HG02623 (cell line): ENCODE data around the gene AKR7A3.
"Not testable (repeated sequence)": the region's sequence is repeated elsewhere in the genome, so short reads cannot be mapped to it uniquely, and the experiment has no call there.

Source experiments
- ATAC-seq: cut with Tn5 transposase; IDR thresholded peaks from one replicate; pipeline ENCODE4 v1.9.1; 2021; ENCODE audit warnings: moderate library complexity; ENCODE audit not compliant: unreplicated experiment

The AKR7A3 gene

GRCh38 chr1:19321071-19321470 is 32.5 kb upstream of the AKR7A3 start:
- ATAC-seq = no peak

- ATAC-seq = no peak
Measured at GRCh38 chr1:19319196-19319595, 30.6 kb upstream of the AKR7A3 start.

- no peak for ATAC-seq
Measured at GRCh38 chr1:19317126-19317910, 28.7 kb upstream of the AKR7A3 start.

GRCh38 chr1:19315378-19316198 is 27.0 kb upstream of the AKR7A3 start:
- ATAC-seq = no peak

DNA sequence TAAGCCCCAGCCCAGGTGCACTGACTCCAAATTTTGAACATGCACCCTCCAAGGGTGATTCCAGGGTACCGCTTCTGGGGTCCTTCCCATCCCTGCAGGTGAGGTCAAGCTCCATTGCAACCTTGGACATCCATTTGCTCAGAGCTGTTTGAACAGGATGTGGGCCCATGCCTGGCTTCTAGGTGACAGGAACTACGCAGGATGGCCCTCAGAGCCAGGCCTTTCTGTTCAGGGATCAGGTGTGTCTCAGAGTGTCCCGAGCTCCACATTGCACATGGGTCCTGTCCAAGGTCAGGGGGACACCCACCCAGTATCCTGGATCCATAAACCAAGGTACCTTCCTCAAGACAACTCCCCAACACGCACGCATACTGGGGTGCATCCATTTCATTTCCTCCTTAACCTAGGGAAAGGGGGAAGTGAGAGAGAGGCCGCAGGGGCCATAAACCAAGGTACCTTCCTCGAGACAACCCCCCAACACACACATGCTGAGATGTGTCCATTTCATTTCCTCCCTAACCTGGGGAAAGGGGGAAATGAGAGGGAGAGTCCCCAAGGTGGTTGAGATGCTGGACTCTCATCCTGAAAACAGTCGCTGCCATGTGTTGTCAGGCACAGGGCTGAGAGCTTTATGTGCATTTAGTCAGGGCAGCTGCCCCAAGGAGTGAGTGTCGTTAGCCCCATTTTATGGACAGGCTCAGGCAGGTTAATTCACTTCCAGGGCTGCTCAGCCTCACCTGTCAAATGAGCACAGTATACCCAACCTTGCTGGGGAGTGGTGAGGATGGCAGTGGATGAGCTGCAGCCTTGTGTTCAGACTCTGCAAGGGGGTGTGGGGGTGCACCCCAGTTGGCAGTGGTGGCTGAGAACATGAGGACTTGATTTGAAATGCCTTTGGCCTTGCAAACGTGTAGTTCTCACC is 25.7 kb upstream of the AKR7A3 start:
- no peak for ATAC-seq

DNA sequence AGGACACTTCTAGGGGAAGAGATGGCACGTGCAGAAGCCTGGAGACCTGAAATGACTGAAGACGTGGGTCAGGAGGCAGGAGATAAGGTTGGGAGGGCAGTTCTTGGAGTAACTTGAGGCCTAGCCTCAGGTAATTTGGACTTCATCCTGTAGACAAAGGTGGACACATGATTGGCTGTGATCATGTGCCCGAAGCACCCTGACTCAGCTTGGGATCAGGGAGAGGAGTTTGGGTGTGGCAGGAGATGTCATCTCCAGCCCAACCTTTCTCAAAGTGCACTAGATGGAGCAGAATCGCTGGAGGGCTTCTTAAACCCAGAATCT is 25.0 kb upstream of the AKR7A3 start:
- no peak for ATAC-seq

DNA sequence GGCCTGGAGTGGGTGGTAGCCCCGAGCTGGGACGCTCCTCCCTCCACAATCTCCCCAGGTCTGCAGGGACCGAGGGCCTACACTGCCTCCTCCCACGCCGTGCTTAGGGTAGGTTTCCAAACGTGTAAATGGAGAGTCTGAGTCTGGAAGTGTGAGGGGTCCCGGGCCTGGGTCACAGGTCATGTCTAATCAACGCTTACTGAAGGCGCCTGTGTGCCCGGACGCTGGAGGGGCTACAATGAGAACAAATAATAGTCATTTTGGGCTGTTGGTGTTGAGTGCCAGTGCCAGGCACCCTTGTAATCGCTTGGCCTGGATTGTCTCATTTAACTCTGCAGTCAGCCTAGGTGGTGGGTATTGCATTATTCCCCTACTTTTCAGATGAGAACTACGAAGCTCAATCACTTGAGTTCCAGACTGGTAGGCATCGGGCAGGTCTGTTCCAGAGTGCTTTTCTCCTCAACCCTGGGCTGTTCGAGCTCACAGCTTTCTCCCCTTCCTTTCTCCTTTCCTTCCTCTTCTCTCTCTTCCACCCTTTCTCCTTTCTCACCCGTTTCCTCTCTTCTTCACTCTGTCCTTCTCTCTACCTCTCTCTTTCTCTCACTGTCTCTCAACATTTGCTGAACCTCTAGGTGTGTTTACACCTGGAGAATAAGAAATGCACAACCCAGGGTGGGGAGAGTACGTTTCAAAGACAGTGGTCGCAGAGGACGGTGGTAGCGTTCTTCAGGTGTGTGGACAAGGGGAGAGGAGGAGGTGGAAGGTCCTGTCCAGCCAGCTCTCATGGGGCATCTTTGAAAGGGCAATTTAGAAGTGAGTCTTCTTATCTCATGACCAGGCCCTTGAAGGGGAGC is 24.4 kb upstream of the AKR7A3 start:
- ATAC-seq = no peak

DNA sequence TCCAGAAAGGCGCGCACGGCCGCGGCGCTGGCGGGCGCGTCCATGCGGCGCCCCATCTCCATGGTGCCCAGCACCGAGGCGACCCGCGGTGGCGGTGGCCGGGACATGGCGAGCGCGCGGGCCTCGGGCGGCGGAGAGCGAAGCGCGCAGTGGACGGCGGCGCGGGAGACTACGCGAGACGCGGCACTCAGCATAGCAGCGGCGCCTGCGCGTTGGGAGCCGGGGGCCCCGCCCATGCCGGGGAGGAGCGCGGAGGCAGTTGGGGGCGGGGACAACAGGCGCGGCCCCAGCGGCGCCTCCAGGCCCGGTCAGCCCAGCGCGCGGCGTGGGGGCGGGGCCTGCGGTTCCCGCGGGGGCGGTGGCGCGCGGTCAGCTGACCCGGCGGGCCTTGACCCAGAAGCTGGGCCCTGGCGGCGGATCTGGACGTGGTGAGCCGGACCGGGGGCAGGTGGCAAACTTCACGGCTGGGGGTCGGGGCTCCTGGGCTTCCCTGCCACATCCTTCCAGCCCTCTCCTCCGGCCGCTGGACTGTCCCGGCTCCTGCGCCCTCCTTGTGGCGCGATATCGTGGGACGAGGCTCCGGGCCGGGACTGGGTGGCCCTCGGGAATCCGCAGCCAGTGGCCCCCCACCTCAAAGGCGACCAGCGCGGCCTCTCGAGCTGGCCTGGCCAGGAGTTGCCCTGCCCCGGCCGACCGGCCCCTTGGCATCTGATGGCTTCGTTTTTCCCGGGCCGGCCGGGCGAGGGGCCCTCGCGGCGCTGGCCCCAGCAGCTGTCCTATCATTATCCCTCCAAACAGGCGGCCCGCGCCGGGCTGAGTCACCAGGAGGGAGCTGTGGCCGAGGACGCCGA is 23.6 kb upstream of the AKR7A3 start, which contains the start of the genes AKR7A2 and SLC66A1:
Gene AKR7A2, minus strand, starts transcription at position 214 of the 851 bp plus-strand sequence. Its CDS starts 20 bp downstream, at position 194.
Gene SLC66A1, plus strand, starts transcription at position 396 of the 851 bp plus-strand sequence. CDS start 5,352 bp downstream, outside the sequence.
- peak; percentile 72 for ATAC-seq

DNA sequence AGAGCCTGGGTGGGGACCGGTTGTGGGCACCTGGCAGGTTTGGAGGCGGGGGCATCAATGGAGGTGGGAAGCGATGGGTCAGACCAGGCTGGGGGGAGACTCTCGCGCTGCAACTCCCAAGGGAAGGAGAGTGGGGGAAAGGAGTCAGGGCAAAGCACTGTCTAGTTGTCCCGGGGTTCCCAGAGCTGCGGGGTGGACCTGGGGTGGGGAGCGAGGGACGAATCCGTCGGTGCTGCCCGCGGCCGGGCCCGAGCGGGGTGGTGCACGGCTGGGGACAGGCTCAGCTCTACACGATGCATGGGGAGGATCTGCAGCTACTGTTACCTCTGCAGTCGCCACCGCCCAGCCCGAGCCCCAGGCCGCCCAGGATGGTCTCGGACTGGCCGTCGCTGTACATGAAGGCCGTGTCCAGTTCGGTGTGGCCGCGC is 22.9 kb upstream of the AKR7A3 start:
- no peak for ATAC-seq

DNA sequence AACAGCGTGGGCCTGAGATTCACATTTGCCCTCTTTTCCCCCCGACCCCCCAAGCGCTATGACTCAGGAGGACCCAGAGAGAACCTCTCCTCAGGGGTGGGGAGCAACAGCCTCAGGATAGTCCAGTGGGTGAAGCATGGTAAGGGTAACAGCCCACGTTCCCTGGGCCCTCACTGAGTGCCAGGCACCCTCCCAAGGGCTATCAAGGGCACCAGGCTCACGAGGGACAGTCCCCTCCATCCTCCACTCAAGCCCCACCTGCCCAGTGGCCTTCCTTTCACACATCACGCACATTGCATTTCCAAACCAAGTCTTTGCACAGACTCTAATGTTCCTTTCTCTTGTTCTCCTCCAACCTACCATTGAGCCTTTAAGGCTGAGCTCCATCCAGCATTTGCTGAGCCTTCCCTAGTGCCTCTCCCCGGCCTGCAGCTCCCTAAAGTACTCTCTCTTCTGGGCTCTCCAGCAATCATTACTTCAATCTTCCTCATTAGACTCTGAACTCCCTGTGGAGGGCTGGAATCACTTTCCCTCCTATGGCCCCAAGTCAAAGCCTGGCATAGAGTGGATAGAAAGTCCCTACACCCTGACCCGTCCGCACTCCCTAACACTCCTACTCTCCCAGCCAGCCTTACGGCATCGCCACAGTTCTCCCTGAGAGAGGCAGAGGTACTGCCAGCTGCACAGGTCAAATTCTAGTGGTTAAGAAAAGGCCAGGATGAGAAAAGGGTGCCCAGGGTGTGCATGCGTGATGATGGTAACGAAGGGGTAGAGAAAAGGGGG is 22.3 kb upstream of the AKR7A3 start:
- no peak for ATAC-seq

- no peak for ATAC-seq
Measured at GRCh38 chr1:19310061-19310460, 21.5 kb upstream of the AKR7A3 start.

- no peak for ATAC-seq
Measured at GRCh38 chr1:19309123-19309813, 20.7 kb upstream of the AKR7A3 start.

DNA sequence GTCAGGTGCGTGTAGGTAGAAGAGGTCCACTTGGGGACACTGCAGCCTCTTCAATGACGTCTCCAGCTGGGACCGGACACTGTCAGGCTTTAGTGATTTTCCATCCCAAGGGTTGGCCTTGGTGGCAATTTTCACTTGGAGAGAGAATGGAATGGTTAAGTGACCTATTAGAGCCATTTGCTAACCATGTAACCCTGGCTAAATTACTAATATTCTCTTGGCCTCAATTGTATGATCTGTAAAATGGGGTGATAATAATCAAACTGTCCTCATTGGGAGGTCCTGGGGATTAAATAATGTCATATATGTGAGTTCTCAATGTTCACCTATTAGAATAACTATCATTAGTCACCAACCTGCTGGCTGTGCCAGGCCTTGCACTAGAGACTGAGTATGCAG is 19.9 kb upstream of the AKR7A3 start:
- ATAC-seq = no peak

- no peak for ATAC-seq
Measured at GRCh38 chr1:19307794-19308508, 19.4 kb upstream of the AKR7A3 start.

- no peak for ATAC-seq
Measured at GRCh38 chr1:19306941-19307340, 18.4 kb upstream of the AKR7A3 start.

GRCh38 chr1:19305880-19306279 is 17.3 kb upstream of the AKR7A3 start:
- no peak for ATAC-seq

DNA sequence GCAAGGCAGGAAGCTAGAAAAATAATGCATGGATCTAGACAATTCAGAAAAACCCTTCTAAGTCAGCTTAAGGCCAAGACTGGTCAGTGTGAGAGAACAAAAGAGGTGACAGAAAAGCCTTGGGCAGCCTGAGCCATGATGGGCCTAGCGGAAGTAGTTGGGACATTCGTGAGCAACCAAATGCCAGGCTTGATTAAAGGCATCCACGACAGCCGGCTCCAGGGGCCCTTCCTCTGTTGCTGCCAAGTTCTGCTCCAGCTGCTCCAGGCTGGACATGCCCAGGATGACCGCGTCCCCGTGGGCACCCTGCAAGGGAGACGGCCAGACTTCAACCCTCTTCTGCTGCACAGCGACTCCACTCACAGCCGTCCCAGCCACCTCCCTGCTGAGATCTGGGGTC is 15.5 kb upstream of the AKR7A3 start:
- ATAC-seq = not testable (repeated sequence)
